Activated naive CD4-positive, alpha-beta T cell treated with anti-CD3 and anti-CD28 coated beads for 36 hours (primary cell): ENCODE data around the gene APOO. TPM values are rescaled to one million over a fixed set of nuclear protein-coding genes. Genes with fewer than 3 reads are reported as not detected.

Experiments used
- CTCF ChIA-PET: fragments of 350-600 bp; sonication (Branson Sonifier 250); formaldehyde crosslinking; loops from one replicate; lab custom pipeline; 2021; ENCODE audit warnings: antibody characterized with exemption; lab: Charles Lee
- DNase-seq: peaks from one replicate; pipeline ENCODE4 v3.0.0-alpha.2; 2020
- H3K27ac Mint-ChIP-seq: one replicate; pipeline ENCODE4 v1.8.0; 2021; ENCODE audit warnings: mild to moderate bottlenecking, mixed read lengths
- H3K27me3 Mint-ChIP-seq: one replicate; pipeline ENCODE4 v1.8.0; 2021; ENCODE audit warnings: low read depth, mixed read lengths
- H3K36me3 Mint-ChIP-seq: one replicate; pipeline ENCODE4 v1.8.0; 2021; ENCODE audit warnings: low read depth, mixed read lengths
- H3K4me1 Mint-ChIP-seq: one replicate; pipeline ENCODE4 v1.8.0; 2021; ENCODE audit warnings: low read depth, mixed read lengths
- H3K4me3 Mint-ChIP-seq: one replicate; pipeline ENCODE4 v1.8.0; 2021; ENCODE audit warnings: mild to moderate bottlenecking, moderate library complexity, mixed read lengths
- H3K9me3 Mint-ChIP-seq: one replicate; pipeline ENCODE4 v1.8.0; 2021; ENCODE audit warnings: mixed read lengths
- intact Hi-C: fragments of 100-400 bp; cut with micrococcal nuclease; formaldehyde crosslinking; loops from one replicate; pipeline ENCODE4 v1.15.1; 2023
- total RNA-seq, 2 experiments: library from RNA; stranded (reverse); gene quantifications; one replicate each; pipeline ENCODE4 v1.2.3, GENCODE V29; 2021

The APOO gene
- 10 to 100 TPM; 41.3 to 49.5 TPM for total RNA-seq

- peak within 1 kb of the TSS; percentile 91 for H3K27ac Mint-ChIP-seq
- peak; percentile 93 for DNase-seq
- peaks cover 1% of the 10 kb centered on the region for H3K36me3 Mint-ChIP-seq
- peak within 1 kb of the TSS; percentile 75 for H3K4me3 Mint-ChIP-seq
- CTCF ChIA-PET: interaction anchor here (0.6 to 1.7 kb wide), 8 partner anchors 14 to 497 kb away, joined by 3 to 11 read pairs (median 3); partner anchors contain the start of genes ACOT9, EIF2S3 and SAT1
- H3K4me1 Mint-ChIP-seq: peaks cover 21% of the 10 kb centered on the region
- intact Hi-C loops: loop anchor here (1.0 to 10.0 kb wide), 12 partner anchors 46 to 560 kb away; partner anchors contain the start of genes ACOT9, EIF2S3, PDK3 and PRDX4
- H3K9me3 Mint-ChIP-seq: no peaks in the 10 kb centered on the region
- H3K27me3 Mint-ChIP-seq: no peaks in the 10 kb centered on the region
Observed at GRCh38 chrX:23907498-23908218, at the start of gene APOO, which contains the start of gene CXorf58. TSS of gene APOO (minus strand) at chrX:23907938. CDS start at chrX:23907702, 236 bp downstream. TSS of gene CXorf58 (plus strand) at chrX:23908006. CDS start at chrX:23910303, 2,297 bp downstream.

- no peaks in the 10 kb centered on the region for H3K27me3 Mint-ChIP-seq
- H3K36me3 Mint-ChIP-seq: no peaks in the 10 kb centered on the region
- intact Hi-C loops: no loop called here
- CTCF ChIA-PET: interaction anchor here (0.5 to 0.8 kb wide), 3 partner anchors 14 to 96 kb away, joined by 3 read pairs; no protein-coding TSS in a partner anchor
- peak overlapping the region; percentile 97 for H3K27ac Mint-ChIP-seq
- peaks cover 20% of the 10 kb centered on the region for H3K4me1 Mint-ChIP-seq
- H3K9me3 Mint-ChIP-seq: no peaks in the 10 kb centered on the region
- no peak for DNase-seq
- H3K4me3 Mint-ChIP-seq: no peak overlapping the region
Observed at GRCh38 chrX:23954396-23954795, 46.7 kb upstream of the APOO start.

- H3K36me3 Mint-ChIP-seq: no peaks in the 10 kb centered on the region
- H3K27me3 Mint-ChIP-seq: no peaks in the 10 kb centered on the region
- CTCF ChIA-PET: no interaction called here
- H3K27ac Mint-ChIP-seq: peak overlapping the region; percentile 97
- peaks cover 17% of the 10 kb centered on the region for H3K4me1 Mint-ChIP-seq
- peak; percentile 30 for DNase-seq
- peak overlapping the region; percentile 79 for H3K4me3 Mint-ChIP-seq
- intact Hi-C loops: loop anchor here (1.0 to 2.0 kb wide), 11 partner anchors 39 to 527 kb away; partner anchors contain the start of genes CXorf58, EIF2S3 and SAT1
- no peaks in the 10 kb centered on the region for H3K9me3 Mint-ChIP-seq
Observed at GRCh38 chrX:23953908-23954269, 46.2 kb upstream of the APOO start.

GRCh38 chrX:23952984-23953907 lies 45.5 kb upstream of the APOO start:
- peak overlapping the region; percentile 79 for H3K4me3 Mint-ChIP-seq
- DNase-seq: peak; percentile 70
- H3K36me3 Mint-ChIP-seq: no peaks in the 10 kb centered on the region
- peak overlapping the region; percentile 97 for H3K27ac Mint-ChIP-seq
- H3K9me3 Mint-ChIP-seq: no peaks in the 10 kb centered on the region
- CTCF ChIA-PET: interaction anchor here (0.6 to 1.2 kb wide), 3 partner anchors 13 to 101 kb away, joined by 3 to 5 read pairs (median 3); no protein-coding TSS in a partner anchor
- intact Hi-C loops: loop anchor here (1.0 to 2.0 kb wide), 11 partner anchors 40 to 528 kb away; partner anchors contain the start of genes CXorf58, EIF2S3 and SAT1
- peaks cover 16% of the 10 kb centered on the region for H3K4me1 Mint-ChIP-seq
- no peaks in the 10 kb centered on the region for H3K27me3 Mint-ChIP-seq

GRCh38 chrX:23952391-23952790 lies 44.7 kb upstream of the APOO start:
- H3K27ac Mint-ChIP-seq: no peak overlapping the region

GRCh38 chrX:23945206-23945605 lies 37.5 kb upstream of the APOO start:
- CTCF ChIA-PET: no interaction called here
- no peaks in the 10 kb centered on the region for H3K36me3 Mint-ChIP-seq
- intact Hi-C loops: no loop called here
- H3K27ac Mint-ChIP-seq: no peak overlapping the region
- no peaks in the 10 kb centered on the region for H3K27me3 Mint-ChIP-seq
- peaks cover 2% of the 10 kb centered on the region for H3K4me1 Mint-ChIP-seq
- no peak for DNase-seq
- no peaks in the 10 kb centered on the region for H3K9me3 Mint-ChIP-seq
- H3K4me3 Mint-ChIP-seq: no peak overlapping the region

More at GRCh38 chrX:23952391-23952790, 44.7 kb upstream of the APOO start:
- H3K9me3 Mint-ChIP-seq: no peaks in the 10 kb centered on the region
- H3K27me3 Mint-ChIP-seq: no peaks in the 10 kb centered on the region
- DNase-seq: no peak
- peak overlapping the region; percentile 18 for H3K4me3 Mint-ChIP-seq
- CTCF ChIA-PET: interaction anchor here (0.6 to 1.2 kb wide), 3 partner anchors 12 to 102 kb away, joined by 3 to 5 read pairs (median 3); no protein-coding TSS in a partner anchor
- H3K4me1 Mint-ChIP-seq: peaks cover 16% of the 10 kb centered on the region
- intact Hi-C loops: loop anchor here (2.0 kb wide), 2 partner anchors 198 to 528 kb away; no protein-coding TSS in a partner anchor
- H3K36me3 Mint-ChIP-seq: no peaks in the 10 kb centered on the region

- no peaks in the 10 kb centered on the region for H3K9me3 Mint-ChIP-seq
- H3K4me1 Mint-ChIP-seq: peaks cover 2% of the 10 kb centered on the region
- no peaks in the 10 kb centered on the region for H3K36me3 Mint-ChIP-seq
- CTCF ChIA-PET: no interaction called here
- DNase-seq: no peak
- H3K27me3 Mint-ChIP-seq: no peaks in the 10 kb centered on the region
- intact Hi-C loops: no loop called here
- H3K27ac Mint-ChIP-seq: no peak overlapping the region
- no peak overlapping the region for H3K4me3 Mint-ChIP-seq
Observed at GRCh38 chrX:23944234-23944633, 36.5 kb upstream of the APOO start.

GRCh38 chrX:23939203-23939602 lies 31.5 kb upstream of the APOO start:
- no peaks in the 10 kb centered on the region for H3K9me3 Mint-ChIP-seq
- DNase-seq: no peak
- no peaks in the 10 kb centered on the region for H3K4me1 Mint-ChIP-seq
- CTCF ChIA-PET: interaction anchor here (0.7 kb wide), 1 partner anchor 14 kb away, joined by 5 read pairs; no protein-coding TSS in a partner anchor
- H3K27me3 Mint-ChIP-seq: no peaks in the 10 kb centered on the region
- H3K27ac Mint-ChIP-seq: no peak overlapping the region
- H3K36me3 Mint-ChIP-seq: no peaks in the 10 kb centered on the region
- H3K4me3 Mint-ChIP-seq: no peak overlapping the region
- intact Hi-C loops: no loop called here

GRCh38 chrX:23938690-23939089 lies 31.0 kb upstream of the APOO start:
- H3K4me1 Mint-ChIP-seq: no peaks in the 10 kb centered on the region
- CTCF ChIA-PET: interaction anchor here (0.7 kb wide), 1 partner anchor 14 kb away, joined by 5 read pairs; no protein-coding TSS in a partner anchor
- no peak overlapping the region for H3K4me3 Mint-ChIP-seq
- no peaks in the 10 kb centered on the region for H3K27me3 Mint-ChIP-seq
- H3K36me3 Mint-ChIP-seq: no peaks in the 10 kb centered on the region
- no peak for DNase-seq
- no peaks in the 10 kb centered on the region for H3K9me3 Mint-ChIP-seq
- H3K27ac Mint-ChIP-seq: no peak overlapping the region
- intact Hi-C loops: no loop called here

- H3K27ac Mint-ChIP-seq: no peak overlapping the region
- no peak overlapping the region for H3K4me3 Mint-ChIP-seq
- DNase-seq: no peak
- no peaks in the 10 kb centered on the region for H3K27me3 Mint-ChIP-seq
- intact Hi-C loops: no loop called here
- no peaks in the 10 kb centered on the region for H3K36me3 Mint-ChIP-seq
- no peaks in the 10 kb centered on the region for H3K9me3 Mint-ChIP-seq
- H3K4me1 Mint-ChIP-seq: peaks cover 8% of the 10 kb centered on the region
- CTCF ChIA-PET: interaction anchor here (0.7 kb wide), 1 partner anchor 70 kb away, joined by 4 read pairs; no protein-coding TSS in a partner anchor
Observed at GRCh38 chrX:23937100-23937499, 29.4 kb upstream of the APOO start.

- no peak for DNase-seq
- H3K27me3 Mint-ChIP-seq: no peaks in the 10 kb centered on the region
- no peak overlapping the region for H3K4me3 Mint-ChIP-seq
- peaks cover 17% of the 10 kb centered on the region for H3K4me1 Mint-ChIP-seq
- H3K36me3 Mint-ChIP-seq: no peaks in the 10 kb centered on the region
- H3K9me3 Mint-ChIP-seq: no peaks in the 10 kb centered on the region
- H3K27ac Mint-ChIP-seq: no peak overlapping the region
- intact Hi-C loops: no loop called here
- CTCF ChIA-PET: no interaction called here
Observed at GRCh38 chrX:23936180-23936579, 28.4 kb upstream of the APOO start.

GRCh38 chrX:23935106-23935505 lies 27.4 kb upstream of the APOO start:
- Mint-ChIP-seq H3K4me3 (no peak overlapping the region), H3K36me3 (no peaks in the 10 kb centered on the region), H3K4me1 (peaks cover 21% of the 10 kb centered on the region), H3K27ac (no peak overlapping the region), H3K27me3 (no peaks in the 10 kb centered on the region), H3K9me3 (no peaks in the 10 kb centered on the region)
- DNase-seq: no peak
- intact Hi-C loops: no loop called here
- CTCF ChIA-PET: no interaction called here
